SW 1271 (cell line): Measurements from ENCODE around the gene KCNIP3.
"Not testable (repeated sequence)": the region's sequence is repeated elsewhere in the genome, so short reads cannot be mapped to it uniquely, and the experiment has no call there.

Experiments
- DNase-seq, 2 experiments: peaks; one replicate each; lab custom pipeline; 2025; lab: John Stamatoyannopoulos, UW

KCNIP3 gene

DNA sequence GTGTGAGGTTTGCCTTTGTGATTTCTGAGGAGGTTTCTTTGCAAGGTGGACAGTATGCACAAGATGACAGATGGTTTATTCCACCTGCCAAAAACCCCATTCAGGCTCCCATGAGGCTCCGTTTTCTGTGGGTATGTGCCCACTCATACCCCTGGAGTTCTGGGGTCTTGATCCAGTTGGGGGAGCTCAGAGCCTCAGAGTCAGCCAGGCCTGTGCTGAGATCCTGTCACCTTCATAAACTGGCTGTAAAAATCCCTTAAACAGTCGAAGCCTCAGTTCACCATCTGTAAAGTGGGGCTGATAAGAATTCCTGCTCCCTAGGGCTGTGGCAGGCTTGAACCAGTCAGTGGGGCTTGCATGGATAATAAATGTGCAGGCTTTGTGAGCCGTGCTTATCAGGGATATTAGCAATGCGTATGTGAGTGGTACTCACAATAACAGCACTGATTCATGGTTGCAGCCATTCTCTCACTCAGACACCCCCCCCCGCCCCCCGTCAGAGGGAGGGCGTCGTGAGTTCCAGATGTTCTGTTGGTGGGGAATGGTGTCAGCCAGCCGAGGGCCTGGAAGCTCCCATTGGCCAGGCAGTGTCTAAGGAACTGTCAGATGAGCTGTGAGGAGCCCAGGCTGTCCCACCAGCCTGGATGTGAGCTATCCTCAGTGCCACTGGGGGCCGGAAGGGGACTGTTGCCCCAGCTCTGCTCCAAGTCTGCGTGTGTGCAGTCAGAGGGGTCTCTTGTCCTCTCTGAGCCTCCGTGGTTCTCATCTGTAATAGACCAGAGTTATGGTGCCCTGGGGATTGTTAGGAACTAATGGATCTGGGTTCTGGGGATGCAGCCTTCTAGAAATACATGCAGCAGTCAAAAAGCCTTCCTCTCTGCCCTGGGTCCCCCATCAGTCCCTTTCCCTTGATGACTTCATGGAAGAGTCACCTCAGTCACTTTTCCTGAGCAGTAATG, 51.7 kb downstream of the KCNIP3 start:
- no peak for DNase-seq

GRCh38 chr2:95349568-95350322, 52.6 kb downstream of the KCNIP3 start:
- DNase-seq, result no peak

DNA sequence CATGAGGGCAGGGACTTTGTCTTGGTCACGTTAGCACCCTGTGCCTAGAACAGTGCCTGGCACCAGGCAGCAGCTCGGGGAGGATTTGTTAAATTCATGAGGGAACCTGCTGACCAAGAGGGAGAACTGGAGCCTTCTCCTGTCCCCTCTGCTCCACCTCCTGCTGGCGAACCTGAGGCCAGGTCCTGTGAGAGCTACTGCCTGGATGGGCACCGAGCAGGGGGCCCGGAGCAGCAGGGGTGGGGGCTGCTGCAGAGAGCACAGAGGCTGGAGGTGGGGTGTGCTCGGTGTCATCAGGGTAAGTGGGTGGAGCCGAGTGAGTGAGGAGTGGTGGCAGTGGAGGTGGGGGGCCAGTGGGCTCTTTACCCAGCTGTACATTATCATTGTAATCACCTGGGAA, 53.2 kb downstream of the KCNIP3 start:
- DNase-seq, result no peak

DNA sequence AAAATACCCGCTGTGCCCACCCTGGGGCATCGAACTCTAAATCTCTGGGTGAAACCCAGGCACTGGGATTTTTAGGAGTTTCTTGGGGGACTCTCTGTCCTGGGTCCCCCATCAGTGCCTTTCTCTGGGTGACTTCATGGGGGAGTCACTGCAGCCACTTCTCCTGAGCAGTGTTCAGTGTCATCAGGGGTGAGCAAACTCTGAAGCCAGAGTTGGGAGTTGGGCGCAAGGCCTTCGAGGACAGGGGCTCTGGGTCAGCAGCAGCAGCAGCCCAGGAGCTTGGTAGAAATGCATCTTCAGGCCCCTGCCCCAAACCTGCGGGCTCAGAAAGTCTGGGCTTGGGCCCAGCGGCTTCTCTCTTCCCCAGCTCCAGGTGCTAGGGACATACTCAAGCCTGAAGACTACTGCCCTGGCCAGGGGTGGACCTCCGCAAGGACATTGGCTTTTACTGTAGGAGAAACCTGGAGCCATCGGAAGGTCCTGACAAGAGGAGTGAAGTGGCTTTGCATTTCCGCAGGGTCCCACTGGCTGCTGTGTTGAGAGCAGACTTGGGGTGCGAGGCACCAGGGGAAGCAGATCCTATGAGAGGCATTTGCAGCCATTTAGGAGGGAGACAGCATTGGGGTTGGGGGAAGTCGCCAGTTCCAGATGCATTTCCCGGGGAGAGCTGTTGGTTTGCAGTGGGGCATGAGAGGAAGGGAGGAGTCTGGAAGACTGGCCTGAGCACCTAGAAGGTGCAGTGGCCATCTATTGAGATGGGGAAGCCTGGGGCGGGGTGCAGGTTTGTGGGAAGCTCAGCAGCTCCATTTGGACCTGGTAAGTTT, 53.8 kb downstream of the KCNIP3 start:
- DNase-seq, result no peak

DNA sequence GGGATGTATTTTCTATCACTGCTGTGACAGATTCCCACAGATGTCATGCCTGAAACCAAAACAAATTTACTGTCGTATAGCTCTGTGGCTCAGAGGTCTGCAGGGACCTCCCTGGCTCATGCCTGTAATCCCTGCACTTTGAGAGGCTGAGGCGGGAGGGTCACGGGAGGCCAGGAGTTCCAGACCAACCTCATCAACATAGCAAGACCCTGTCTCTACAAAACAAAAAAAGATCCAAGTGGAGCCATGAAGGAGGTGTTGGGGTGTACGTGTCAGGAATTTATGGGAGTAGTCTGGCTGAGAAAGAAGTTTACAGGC, 54.4 kb downstream of the KCNIP3 start:
- no peak for DNase-seq

DNA sequence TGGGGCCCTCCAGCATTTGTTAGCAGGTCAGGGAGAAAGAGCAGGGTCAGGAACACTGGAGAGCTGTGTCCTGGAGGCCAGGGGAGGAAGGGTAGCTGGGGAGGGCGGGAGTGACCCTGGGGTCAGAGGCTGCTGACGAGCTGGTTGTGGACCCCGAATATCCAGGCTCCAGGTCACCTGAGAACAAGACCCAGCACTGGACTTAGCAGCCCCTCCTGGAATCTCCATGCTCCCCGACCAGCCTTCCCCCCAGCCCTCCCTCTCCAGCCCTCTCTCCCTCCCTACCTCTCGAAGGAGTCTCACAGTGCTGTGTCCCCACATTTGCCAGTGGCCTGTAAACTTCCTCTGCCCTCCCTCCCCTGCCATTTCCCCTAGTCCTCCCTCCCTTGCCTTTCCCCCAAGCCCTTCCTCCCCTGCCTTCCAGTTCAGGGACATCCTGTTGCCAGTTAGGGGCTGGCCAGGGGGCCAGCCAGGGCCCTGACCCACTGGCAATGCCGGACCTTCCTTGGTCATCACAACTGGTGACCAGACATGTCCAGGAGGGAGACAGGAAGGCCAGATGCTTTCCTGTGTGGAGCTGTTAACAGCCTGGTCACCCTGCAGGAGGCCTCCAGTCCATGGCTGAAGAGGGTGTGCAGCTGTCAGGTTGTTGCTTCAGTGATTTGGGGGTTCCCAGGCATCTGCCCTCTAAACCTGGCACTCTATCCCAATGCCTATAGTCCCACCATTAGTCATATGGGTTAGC, 55.3 kb downstream of the KCNIP3 start:
- no peak for DNase-seq

DNA sequence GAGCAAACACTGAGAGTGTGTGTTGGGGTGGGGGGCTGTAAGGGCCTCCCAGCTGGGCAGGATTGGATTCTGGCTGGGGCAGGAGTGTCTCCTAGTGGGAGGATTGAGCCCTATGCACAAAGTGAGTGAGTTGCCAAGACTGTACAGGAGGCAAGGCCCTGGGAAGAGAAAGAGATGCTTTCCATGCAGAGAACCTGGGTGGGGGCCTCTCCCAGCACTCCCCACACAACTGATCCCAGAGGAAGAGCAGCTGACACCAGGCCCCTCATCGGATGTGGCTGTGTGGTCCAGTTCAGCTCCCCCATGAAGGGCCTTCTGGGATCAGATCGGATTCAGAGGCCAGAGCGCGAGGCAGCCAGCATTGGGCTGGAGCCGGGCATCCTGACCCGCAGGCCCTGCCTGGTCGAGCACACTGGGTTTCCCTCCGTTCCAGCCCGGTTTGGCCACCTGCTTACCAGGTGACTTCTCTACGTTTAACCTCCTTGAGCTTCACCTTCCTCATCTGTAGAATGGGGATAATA, 56.0 kb downstream of the KCNIP3 start:
- no peak for DNase-seq

DNA sequence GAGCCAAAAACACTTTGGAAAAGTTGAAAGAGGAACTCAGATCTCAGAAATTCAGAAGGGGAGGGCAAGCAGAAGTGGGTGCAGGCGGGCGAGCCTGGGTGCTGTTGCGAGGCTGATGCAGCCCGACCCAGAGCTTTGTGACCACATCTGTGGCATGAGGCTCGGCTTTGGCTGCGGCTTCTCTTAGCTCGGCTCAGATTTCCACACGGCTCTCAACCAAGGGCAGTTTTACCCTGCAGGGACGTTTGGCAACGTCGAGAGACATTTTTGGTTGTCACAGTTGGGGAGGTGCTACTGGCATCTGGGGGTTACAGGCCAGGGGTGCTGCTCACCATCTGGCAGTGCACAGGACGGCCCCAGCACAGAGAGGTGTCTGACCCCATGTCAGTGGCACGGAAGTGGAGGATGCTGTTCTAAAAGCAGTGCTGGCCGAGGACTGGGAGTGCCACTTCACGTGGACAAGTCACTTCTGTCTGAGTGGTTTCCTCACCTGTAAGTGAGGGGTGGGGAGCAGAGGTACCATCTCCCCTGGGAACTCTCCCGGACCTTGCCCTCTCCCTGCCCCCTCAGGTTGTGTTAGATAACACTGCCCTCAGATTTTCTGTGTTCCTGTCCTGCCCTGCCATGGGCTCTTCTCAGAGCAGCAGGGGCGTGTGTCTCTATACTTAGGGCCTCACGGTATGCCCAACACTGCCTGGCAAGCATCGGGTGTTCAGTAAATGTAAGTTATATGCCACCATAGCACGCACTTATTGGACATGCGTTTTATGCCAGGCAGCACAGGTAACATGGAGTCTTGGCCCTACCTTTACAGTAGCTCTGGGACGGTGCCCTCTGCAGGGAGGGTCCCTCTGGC, 56.7 kb downstream of the KCNIP3 start:
- no peak for DNase-seq

DNA sequence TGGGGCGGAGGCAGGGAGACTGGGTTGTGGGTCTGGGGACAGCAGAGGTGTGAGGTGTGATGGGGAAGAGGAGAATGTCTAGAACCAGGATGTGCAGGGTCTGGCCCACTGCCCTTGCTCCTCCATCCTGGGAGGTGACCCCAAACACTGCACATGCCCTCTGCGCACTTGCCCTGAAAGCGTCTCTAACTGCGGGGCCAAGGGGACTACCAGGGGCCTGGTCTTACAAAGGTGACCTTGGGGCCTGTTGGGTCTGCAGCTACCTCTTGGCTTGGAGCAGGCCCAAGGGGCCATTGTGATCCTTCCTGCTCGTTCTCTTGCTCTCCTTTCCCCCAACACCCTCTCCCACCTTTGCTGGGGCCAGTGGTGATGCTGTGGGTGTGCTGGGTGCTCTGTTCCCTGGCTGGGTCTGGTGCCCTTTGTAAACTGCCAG, 57.3 kb downstream of the KCNIP3 start:
- DNase-seq, result no peak

- DNase-seq, result no peak
Observed at GRCh38 chr2:95354925-95355324, 57.8 kb downstream of the KCNIP3 start.

- not testable (repeated sequence) for DNase-seq
Observed at GRCh38 chr2:95355486-95355885, 58.3 kb downstream of the KCNIP3 start.

DNA sequence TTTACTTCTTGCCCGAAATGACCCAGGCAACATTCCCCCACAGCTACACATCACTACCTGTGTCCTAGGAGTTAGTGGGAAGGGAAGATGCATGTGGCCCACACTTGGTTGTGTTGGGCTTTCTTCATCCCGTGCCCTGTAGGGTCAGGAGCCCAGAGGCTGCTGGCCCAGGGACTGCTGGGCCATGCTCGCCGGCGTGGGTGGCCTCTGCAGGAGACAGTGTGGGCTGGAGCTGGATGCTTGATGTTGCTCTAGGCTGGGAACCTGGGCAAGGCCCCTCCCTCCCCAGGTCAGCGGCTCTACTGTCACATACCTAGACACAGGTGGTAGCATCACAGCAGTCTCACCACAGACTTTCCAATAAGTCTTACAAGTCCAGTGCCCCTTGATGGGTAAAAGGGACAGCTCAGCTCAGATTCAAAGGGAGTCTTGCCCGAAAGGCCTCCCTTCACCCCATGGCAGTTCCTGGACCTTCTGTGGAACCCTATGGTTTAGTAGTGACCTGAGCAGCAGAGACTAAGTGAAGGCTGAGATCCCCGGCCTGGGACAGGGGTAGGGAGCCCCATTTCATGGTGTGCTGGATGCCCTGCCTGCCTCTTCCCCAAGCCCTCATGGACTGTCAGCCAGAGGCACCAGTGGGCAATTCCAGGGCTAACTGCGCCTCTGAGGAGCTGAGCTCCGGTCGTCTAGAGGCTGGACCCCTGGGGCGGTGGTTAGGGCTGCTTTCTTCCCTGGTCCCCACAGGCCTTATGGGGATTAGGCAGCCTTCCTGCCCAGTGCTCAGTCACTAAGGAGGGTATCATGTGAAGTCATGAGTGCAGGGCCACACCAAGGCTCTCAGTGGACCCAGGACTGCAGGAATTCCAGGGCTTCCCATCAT, 59.9 kb downstream of the KCNIP3 start:
- no peak for DNase-seq

- no peak for DNase-seq
Observed at GRCh38 chr2:95357717-95358280, 60.7 kb downstream of the KCNIP3 start.

DNA sequence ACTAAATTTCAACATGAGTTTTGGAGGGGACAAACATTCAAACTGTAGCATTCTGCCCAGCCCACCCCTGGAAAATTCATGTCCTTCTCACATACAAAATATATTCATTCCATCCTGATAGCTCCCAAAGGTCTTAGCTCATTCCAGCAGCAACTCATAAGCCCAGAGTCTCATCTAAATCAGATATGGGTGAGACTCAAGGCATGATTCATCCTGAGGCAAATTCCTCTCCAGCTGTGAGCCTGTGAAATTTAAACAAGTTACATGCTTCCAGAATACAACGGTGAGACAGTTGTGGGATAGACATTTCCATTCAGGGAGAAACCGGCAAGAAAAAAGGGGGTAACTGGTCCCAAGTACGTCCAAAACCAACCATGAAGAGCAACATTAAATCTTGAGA, 61.9 kb downstream of the KCNIP3 start:
- DNase-seq, result no peak

GRCh38 chr2:95359501-95359930, 62.4 kb downstream of the KCNIP3 start:
- no peak for DNase-seq

GRCh38 chr2:95361216-95361980, 64.3 kb downstream of the KCNIP3 start:
- no peak for DNase-seq

GRCh38 chr2:95362486-95362885, 65.3 kb downstream of the KCNIP3 start:
- DNase-seq, result no peak

- DNase-seq, result no peak
Observed at GRCh38 chr2:95366514-95366913, 69.4 kb downstream of the KCNIP3 start.
